ENCODE data around the gene KLK15.

The KLK15 gene

GRCh38 chr19:50833117-50833801 lies at the start of gene KLK15:
Gene KLK15, minus strand, starts transcription at chr19:50833574. Its CDS starts 2,082 bp downstream, at chr19:50831492.
- DNase-seq = no peak

DNA sequence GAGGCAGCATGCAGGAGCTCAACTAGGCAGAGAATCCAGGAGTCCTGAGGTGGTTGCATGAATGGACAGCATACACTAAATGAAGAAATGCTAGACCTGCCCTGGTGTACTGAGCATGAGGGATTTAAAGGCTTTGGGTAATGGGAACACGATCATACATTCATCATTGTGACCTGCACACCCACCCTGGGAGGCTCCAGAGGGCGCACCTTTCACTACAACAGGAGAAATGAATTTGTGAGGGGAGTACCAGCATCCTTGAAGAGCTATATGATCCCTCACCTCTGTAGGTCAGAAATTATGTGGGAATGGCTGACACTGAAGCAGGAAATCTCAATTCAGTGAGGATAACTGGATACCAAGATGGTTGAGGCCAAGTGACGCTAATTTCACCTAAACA lies 48.8 kb upstream of the KLK15 start:
- DNase-seq = no peak

GRCh38 chr19:50880241-50880640 lies 46.9 kb upstream of the KLK15 start:
- no peak for DNase-seq

GRCh38 chr19:50878851-50879250 lies 45.5 kb upstream of the KLK15 start:
- DNase-seq = no peak

DNA sequence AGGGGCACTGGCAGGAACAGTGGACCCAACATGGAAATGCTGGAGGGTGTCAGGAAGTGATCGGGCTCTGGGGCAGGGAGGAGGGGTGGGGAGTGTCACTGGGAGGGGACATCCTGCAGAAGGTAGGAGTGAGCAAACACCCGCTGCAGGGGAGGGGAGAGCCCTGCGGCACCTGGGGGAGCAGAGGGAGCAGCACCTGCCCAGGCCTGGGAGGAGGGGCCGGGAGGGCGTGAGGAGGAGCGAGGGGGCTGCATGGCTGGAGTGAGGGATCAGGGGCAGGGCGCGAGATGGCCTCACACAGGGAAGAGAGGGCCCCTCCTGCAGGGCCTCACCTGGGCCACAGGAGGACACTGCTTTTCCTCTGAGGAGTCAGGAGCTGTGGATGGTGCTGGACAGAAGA lies 44.0 kb upstream of the KLK15 start:
- no peak for DNase-seq

- peak in 1 of 2 experiments; percentile 1 for DNase-seq
These were observed 43.1 kb upstream of the KLK15 start for GRCh38 chr19:50876456-50876855.

GRCh38 chr19:50875795-50876422 lies 42.5 kb upstream of the KLK15 start:
- DNase-seq = no peak

DNA sequence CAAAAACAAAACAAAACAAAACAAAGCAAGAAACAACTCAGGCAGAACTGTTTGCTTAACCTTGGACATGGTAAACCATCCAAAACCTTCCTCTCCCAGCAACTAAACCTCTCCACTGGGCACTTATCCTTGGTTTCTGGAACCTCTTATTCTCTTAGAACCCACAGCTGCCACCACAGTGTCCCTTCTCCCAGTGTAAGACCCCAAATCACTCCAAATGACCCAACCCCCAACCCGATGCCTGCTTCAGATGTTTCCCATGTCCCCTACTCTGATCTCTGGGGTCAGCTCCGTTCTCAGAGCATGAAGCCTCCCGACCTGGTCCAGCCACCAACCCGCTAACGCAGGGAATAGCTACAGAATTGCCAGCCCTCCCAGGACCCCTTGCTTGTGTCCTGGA lies 40.8 kb upstream of the KLK15 start:
- DNase-seq = no peak

- DNase-seq = no peak
These were observed 39.7 kb upstream of the KLK15 start, which contains the start of gene KLK2 for GRCh38 chr19:50873056-50873455. Gene KLK2, plus strand, starts transcription at chr19:50873439. Its CDS starts 35 bp downstream, at chr19:50873474.

DNA sequence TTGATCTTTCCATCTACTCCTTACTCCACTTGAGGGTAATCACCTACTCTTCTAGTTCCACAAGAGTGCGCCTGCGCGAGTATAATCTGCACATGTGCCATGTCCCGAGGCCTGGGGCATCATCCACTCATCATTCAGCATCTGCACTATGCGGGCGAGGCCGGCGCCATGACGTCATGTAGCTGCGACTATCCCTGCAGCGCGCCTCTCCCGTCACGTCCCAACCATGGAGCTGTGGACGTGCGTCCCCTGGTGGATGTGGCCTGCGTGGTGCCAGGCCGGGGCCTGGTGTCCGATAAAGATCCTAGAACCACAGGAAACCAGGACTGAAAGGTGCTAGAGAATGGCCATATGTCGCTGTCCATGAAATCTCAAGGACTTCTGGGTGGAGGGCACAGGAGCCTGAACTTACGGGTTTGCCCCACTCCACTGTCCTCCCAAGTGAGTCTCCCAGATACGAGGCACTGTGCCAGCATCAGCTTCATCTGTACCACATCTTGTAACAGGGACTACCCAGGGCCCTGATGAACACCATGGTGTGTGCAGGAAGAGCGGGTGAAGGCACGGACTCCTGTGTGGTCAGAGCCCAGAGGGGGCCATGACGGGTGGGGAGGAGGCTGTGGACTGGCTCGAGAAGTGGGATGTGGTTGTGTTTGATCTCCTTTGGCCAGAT lies 37.2 kb upstream of the KLK15 start:
- no peak for DNase-seq

- no peak for DNase-seq
These were observed 36.1 kb upstream of the KLK15 start for GRCh38 chr19:50869479-50869878.

DNA sequence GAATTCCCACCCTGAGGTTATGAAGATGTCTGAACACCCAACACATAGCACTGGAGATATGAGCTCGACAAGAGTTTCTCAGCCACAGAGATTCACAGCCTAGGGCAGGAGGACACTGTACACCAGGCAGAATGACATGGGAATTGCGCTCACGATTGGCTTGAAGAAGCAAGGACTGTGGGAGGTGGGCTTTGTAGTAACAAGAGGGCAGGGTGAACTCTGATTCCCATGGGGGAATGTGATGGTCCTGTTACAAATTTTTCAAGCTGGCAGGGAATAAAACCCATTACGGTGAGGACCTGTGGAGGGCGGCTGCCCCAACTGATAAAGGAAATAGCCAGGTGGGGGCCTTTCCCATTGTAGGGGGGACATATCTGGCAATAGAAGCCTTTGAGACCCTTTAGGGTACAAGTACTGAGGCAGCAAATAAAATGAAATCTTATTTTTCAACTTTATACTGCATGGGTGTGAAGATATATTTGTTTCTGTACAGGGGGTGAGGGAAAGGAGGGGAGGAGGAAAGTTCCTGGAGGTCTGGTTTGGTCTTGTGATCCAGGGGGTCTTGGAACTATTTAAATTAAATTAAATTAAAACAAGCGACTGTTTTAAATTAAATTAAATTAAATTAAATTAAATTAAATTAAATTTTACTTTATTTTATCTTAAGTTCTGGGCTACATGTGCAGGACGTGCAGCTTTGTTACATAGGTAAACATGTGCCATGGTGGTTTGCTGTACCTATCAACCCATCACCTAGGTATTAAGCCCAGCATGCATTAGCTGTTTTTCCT lies 28.3 kb upstream of the KLK15 start:
- DNase-seq = no peak

- no peak for DNase-seq
These were observed 27.6 kb upstream of the KLK15 start for GRCh38 chr19:50861010-50861409.

DNA sequence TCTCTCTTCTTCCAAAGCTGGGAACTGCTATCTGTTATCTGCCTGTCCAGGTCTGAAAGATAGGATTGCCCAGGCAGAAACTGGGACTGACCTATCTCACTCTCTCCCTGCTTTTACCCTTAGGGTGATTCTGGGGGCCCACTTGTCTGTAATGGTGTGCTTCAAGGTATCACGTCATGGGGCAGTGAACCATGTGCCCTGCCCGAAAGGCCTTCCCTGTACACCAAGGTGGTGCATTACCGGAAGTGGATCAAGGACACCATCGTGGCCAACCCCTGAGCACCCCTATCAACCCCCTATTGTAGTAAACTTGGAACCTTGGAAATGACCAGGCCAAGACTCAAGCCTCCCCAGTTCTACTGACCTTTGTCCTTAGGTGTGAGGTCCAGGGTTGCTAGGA lies 26.5 kb upstream of the KLK15 start:
- DNase-seq = no peak

DNA sequence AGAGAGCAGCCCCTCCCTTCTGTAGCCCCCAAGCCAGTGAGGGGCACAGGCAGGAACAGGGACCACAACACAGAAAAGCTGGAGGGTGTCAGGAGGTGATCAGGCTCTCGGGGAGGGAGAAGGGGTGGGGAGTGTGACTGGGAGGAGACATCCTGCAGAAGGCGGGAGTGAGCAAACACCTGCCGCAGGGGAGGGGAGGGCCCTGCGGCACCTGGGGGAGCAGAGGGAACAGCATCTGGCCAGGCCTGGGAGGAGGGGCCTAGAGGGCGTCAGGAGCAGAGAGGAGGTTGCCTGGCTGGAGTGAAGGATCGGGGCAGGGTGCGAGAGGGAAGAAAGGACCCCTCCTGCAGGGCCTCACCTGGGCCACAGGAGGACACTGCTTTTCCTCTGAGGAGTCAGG lies 25.5 kb upstream of the KLK15 start:
- DNase-seq = no peak

- no peak for DNase-seq
These were observed 24.0 kb upstream of the KLK15 start for GRCh38 chr19:50857366-50857765.

DNA sequence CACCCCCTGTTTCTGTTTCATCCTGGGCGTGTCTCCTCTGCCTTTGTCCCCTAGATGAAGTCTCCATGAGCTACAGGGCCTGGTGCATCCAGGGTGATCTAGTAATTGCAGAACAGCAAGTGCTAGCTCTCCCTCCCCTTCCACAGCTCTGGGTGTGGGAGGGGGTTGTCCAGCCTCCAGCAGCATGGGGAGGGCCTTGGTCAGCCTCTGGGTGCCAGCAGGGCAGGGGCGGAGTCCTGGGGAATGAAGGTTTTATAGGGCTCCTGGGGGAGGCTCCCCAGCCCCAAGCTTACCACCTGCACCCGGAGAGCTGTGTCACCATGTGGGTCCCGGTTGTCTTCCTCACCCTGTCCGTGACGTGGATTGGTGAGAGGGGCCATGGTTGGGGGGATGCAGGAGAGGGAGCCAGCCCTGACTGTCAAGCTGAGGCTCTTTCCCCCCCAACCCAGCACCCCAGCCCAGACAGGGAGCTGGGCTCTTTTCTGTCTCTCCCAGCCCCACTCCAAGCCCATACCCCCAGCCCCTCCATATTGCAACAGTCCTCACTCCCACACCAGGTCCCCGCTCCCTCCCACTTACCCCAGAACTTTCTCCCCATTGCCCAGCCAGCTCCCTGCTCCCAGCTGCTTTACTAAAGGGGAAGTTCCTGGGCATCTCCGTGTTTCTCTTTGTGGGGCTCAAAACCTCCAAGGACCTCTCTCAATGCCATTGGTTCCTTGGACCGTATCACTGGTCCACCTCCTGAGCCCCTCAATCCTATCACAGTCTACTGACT lies 21.4 kb upstream of the KLK15 start, which contains the start of gene KLK3:
Gene KLK3 (plus strand): TSS at position 280 of the 775 bp plus-strand sequence. CDS start 41 bp downstream, at position 321.
- no peak for DNase-seq

- DNase-seq = no peak
These were observed 18.2 kb upstream of the KLK15 start for GRCh38 chr19:50851620-50852019.

- no peak for DNase-seq
These were observed 17.4 kb upstream of the KLK15 start for GRCh38 chr19:50850738-50851137.

DNA sequence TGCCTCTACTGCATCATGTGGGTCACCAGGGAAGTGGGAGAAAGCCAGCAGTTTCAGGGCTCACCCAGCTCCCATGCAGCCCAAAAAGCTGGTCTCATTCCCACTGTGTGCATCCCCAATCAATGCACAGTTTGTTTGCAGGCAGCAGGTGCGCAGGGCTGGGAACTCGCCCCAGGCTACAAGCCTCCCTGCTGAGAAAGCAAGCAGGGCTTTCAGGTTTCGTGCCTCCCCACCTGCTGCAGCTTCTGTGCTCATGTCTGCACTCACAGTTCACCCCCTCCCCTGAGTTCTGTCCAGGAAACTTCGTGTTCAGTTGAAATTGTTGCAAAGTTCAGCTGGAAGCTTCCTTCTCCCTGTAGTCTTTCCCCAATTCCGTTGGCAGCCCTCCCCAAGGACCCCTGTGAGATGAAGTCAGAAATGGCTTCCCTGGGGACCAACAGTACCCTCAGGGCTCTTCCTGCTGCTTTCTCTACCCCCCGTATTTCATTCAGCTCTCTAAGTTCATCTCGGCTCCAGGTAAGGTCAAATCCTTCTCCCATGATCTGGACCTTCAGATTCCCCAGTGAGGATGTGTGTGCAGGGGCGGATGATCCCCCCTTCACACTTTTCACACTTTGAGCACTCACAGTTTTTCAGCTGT lies 11.0 kb upstream of the KLK15 start:
- DNase-seq = no peak

DNA sequence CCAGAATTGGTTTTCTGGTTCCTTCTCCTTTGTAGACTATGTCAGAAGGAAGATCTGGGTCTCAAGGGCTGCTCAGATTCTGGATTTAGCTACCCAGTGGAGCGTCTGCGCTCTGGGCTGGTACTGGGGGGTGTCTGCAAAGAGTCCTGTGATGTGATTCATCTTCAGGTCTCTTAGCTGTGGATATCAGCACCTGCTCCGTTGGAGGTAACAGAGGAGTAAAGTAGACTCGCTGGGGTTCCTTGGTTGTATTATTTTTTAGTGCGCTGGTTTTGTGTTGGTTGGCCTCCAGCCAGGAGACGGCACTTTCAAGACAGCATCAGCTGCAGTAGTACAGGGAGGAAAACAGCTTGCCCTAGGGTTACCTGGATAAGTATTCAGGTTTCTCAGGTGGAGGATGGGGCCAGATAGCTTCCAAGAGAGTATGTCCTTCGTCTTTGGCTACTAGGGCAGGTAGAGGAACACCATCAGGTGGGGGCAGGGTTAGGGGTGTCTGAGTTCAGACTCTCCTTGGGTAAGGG lies 10.4 kb upstream of the KLK15 start:
- no peak for DNase-seq

DNA sequence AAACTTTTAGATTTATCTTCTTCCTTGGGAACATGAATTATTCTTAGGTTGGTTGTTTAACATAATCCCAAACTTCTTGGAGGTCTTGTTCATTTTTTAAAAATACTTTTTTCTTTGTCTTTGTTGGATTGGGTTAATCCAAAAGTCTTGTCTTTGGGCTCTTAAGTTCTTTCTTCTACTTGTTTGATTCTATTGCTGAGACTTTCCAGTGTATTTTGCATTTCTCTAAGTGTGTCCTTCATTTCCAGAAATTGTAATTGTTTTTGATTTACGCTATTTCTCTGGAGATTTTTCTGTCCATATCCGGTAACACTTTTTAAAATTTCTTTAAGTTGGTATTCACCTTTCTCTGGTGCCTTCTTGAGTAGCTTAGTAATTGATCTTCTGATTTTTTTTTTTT lies 9.8 kb upstream of the KLK15 start:
- DNase-seq = no peak

All from NCI-H524 (cell line).